GM19467 (cell line): ENCODE data around the gene CACNA1G.

Experiments
- ATAC-seq: cut with Tn5 transposase; IDR thresholded peaks from one replicate; pipeline ENCODE4 v1.9.1; 2021; ENCODE audit warnings: mild to moderate bottlenecking, moderate library complexity; ENCODE audit not compliant: unreplicated experiment

Gene CACNA1G

GRCh38 chr17:50642722-50643656 is 82.5 kb downstream of the CACNA1G start:
- ATAC-seq, result no peak

- no peak for ATAC-seq
Measured at GRCh38 chr17:50645748-50646682, 85.5 kb downstream of the CACNA1G start.

- ATAC-seq, result no peak
Measured at GRCh38 chr17:50647187-50647586, 86.7 kb downstream of the CACNA1G start.

GRCh38 chr17:50649042-50649908 is 88.8 kb downstream of the CACNA1G start:
- no peak for ATAC-seq

GRCh38 chr17:50651661-50652060 is 91.1 kb downstream of the CACNA1G start:
- ATAC-seq, result no peak

- ATAC-seq, result no peak
Measured at GRCh38 chr17:50653738-50654137, 93.2 kb downstream of the CACNA1G start.

- no peak for ATAC-seq
Measured at GRCh38 chr17:50656509-50656908, 96.0 kb downstream of the CACNA1G start.

- ATAC-seq, result no peak
Measured at GRCh38 chr17:50657054-50657453, 96.5 kb downstream of the CACNA1G start.

GRCh38 chr17:50657627-50658026 is 97.1 kb downstream of the CACNA1G start:
- ATAC-seq, result no peak

- no peak for ATAC-seq
Measured at GRCh38 chr17:50658616-50659015, 98.1 kb downstream of the CACNA1G start.

- ATAC-seq, result no peak
Measured at GRCh38 chr17:50659179-50659578, 98.7 kb downstream of the CACNA1G start.

GRCh38 chr17:50660042-50660886 is 99.7 kb downstream of the CACNA1G start:
- no peak for ATAC-seq

GRCh38 chr17:50660887-50661345 is 100.4 kb downstream of the CACNA1G start:
- no peak for ATAC-seq

GRCh38 chr17:50661348-50661747 is 100.8 kb downstream of the CACNA1G start:
- ATAC-seq, result no peak

GRCh38 chr17:50661795-50662391 is 101.4 kb downstream of the CACNA1G start:
- ATAC-seq, result no peak

GRCh38 chr17:50662632-50663225 is 102.2 kb downstream of the CACNA1G start:
- ATAC-seq, result no peak

GRCh38 chr17:50663812-50664374 is 103.4 kb downstream of the CACNA1G start:
- no peak for ATAC-seq

- no peak for ATAC-seq
Measured at GRCh38 chr17:50664788-50665458, 104.4 kb downstream of the CACNA1G start.
